Endodermal cell (in vitro differentiated cells): Measurements from ENCODE around the gene AFF3. TPM values are rescaled to one million over a fixed set of nuclear protein-coding genes. Genes with fewer than 3 reads are reported as not detected.

Experiments
- DNase-seq: peaks from one replicate; pipeline ENCODE4 v3.0.0-alpha.2; 2017
- H3K27ac ChIP-seq: 2 replicates; pipeline ENCODE4 v1.5.1; 2013; ENCODE audit warnings: mild to moderate bottlenecking, low read depth, low read length, moderate library complexity
- H3K27me3 ChIP-seq: 2 replicates; pipeline ENCODE4 v1.6.1; 2013; ENCODE audit warnings: mild to moderate bottlenecking, low read length, moderate library complexity; ENCODE audit not compliant: insufficient read depth, control insufficient read depth, poor library complexity, severe bottlenecking
- H3K36me3 ChIP-seq: 2 replicates; pipeline ENCODE4 v1.7.0; 2013; ENCODE audit warnings: mild to moderate bottlenecking, low read length, moderate library complexity; ENCODE audit not compliant: control insufficient read depth, insufficient read depth
- H3K4me1 ChIP-seq: one replicate; pipeline ENCODE4 v1.7.0; 2013; ENCODE audit warnings: low read length; ENCODE audit not compliant: control insufficient read depth, insufficient read depth
- H3K4me3 ChIP-seq: 2 replicates; pipeline ENCODE4 v1.5.1; 2013; ENCODE audit warnings: mild to moderate bottlenecking, low read length, moderate library complexity
- H3K9ac ChIP-seq: 2 replicates; pipeline ENCODE4 v1.6.1; 2013; ENCODE audit warnings: mild to moderate bottlenecking, low read length, moderate library complexity; ENCODE audit not compliant: poor library complexity, severe bottlenecking; ENCODE audit errors: extremely low read depth
- H3K9me3 ChIP-seq: 2 replicates; pipeline ENCODE4 v1.6.1; 2013; ENCODE audit warnings: mild to moderate bottlenecking, low read length, moderate library complexity; ENCODE audit not compliant: control insufficient read depth
- H3K27ac Mint-ChIP-seq: 2 replicates; pipeline ENCODE4 v1.8.0; 2020; ENCODE audit warnings: mixed read lengths
- H3K27me3 Mint-ChIP-seq: 2 replicates; pipeline ENCODE4 v1.8.0; 2021; ENCODE audit warnings: mild to moderate bottlenecking, mixed read lengths; ENCODE audit not compliant: insufficient read depth
- H3K36me3 Mint-ChIP-seq: 2 replicates; pipeline ENCODE4 v1.8.0; 2020; ENCODE audit warnings: low read depth, mixed read lengths
- H3K4me1 Mint-ChIP-seq: 2 replicates; pipeline ENCODE4 v1.8.0; 2020; ENCODE audit warnings: mixed read lengths
- H3K4me3 Mint-ChIP-seq: 2 replicates; pipeline ENCODE4 v1.8.0; 2020; ENCODE audit warnings: mild to moderate bottlenecking, moderate library complexity, mixed read lengths
- H3K9me3 Mint-ChIP-seq: 2 replicates; pipeline ENCODE4 v1.8.0; 2020; ENCODE audit warnings: mild to moderate bottlenecking, mixed read lengths
- WGBS, 2 experiments: methylation state at CpG; one replicate each; pipeline versions ENCODE4 v1.1.5 to v1.1.7; 2013; ENCODE audit warnings: missing lambda C conversion rate in 2 of 2, mixed read lengths in 1 of 2; ENCODE audit not compliant: insufficient coverage in 1 of 2, insufficient read length in 1 of 2; 5-methylcytosine and 5-hydroxymethylcytosine counted together
- total RNA-seq, 2 donors: library from RNA; stranded (reverse); fragmentation: NEBNext Ultra II Directional in 1 of 2; extraction: Animal tissue kit (Norgen Biotek cat#: 25700) in 1 of 2; gene quantifications; 2 replicates in 1 of 2; 3 replicates in 1 of 2; pipeline ENCODE4 v1.2.1, GENCODE V29; 2021
- TF ChIP-seq, protein P1 (sequence below): fragments of 200-600 bp; sonication (generic); conservative IDR thresholded peaks from 2 replicates; pipeline ENCODE4 v1.5.0; 2021; ENCODE audit warnings: antibody characterized with exemption, mild to moderate bottlenecking

AFF3 gene
- total RNA-seq, 2 donors from 2014 or later: 0.62 to 0.73 TPM

GRCh38 chr2:100042562-100042961, 99.8 kb downstream of the AFF3 start:
- 60% methylated on average over 3 of the region's 3 CpGs; no CpG with 5 or more reads in 1 of the 2 experiments for WGBS, 2 experiments
- no peak for DNase-seq
- no peak overlapping the region for H3K4me3 Mint-ChIP-seq
- TF ChIP-seq, protein P1, sequence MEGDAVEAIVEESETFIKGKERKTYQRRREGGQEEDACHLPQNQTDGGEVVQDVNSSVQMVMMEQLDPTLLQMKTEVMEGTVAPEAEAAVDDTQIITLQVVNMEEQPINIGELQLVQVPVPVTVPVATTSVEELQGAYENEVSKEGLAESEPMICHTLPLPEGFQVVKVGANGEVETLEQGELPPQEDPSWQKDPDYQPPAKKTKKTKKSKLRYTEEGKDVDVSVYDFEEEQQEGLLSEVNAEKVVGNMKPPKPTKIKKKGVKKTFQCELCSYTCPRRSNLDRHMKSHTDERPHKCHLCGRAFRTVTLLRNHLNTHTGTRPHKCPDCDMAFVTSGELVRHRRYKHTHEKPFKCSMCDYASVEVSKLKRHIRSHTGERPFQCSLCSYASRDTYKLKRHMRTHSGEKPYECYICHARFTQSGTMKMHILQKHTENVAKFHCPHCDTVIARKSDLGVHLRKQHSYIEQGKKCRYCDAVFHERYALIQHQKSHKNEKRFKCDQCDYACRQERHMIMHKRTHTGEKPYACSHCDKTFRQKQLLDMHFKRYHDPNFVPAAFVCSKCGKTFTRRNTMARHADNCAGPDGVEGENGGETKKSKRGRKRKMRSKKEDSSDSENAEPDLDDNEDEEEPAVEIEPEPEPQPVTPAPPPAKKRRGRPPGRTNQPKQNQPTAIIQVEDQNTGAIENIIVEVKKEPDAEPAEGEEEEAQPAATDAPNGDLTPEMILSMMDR: no peak
- H3K4me1 Mint-ChIP-seq: peaks cover 3% of the 10 kb centered on the region
- no peaks in the 10 kb centered on the region for H3K36me3 Mint-ChIP-seq
- Histone ChIP-seq H3K9ac (no peak overlapping the region), H3K27ac (peak overlapping the region; percentile 96), H3K9me3 (no peaks in the 10 kb centered on the region), H3K4me3 (no peak overlapping the region), H3K36me3 (no peaks in the 10 kb centered on the region), H3K4me1 (no peaks in the 10 kb centered on the region), H3K27me3 (no peaks in the 10 kb centered on the region)
- H3K9me3 Mint-ChIP-seq: no peaks in the 10 kb centered on the region
- H3K27me3 Mint-ChIP-seq: peaks cover 12% of the 10 kb centered on the region
- H3K27ac Mint-ChIP-seq: no peak overlapping the region

GRCh38 chr2:100041946-100042345, 100.4 kb downstream of the AFF3 start:
- Mint-ChIP-seq H3K27ac (peak overlapping the region; percentile 31), H3K4me1 (peaks cover 3% of the 10 kb centered on the region), H3K27me3 (peaks cover 12% of the 10 kb centered on the region), H3K9me3 (no peaks in the 10 kb centered on the region), H3K36me3 (no peaks in the 10 kb centered on the region), H3K4me3 (no peak overlapping the region)
- Histone ChIP-seq H3K9me3 (no peaks in the 10 kb centered on the region), H3K27me3 (no peaks in the 10 kb centered on the region), H3K36me3 (no peaks in the 10 kb centered on the region), H3K9ac (no peak overlapping the region), H3K4me3 (no peak overlapping the region), H3K4me1 (no peaks in the 10 kb centered on the region), H3K27ac (peak overlapping the region; percentile 96)
- TF ChIP-seq, protein P1: no peak
- DNase-seq: no peak
- WGBS, 2 experiments: 53 to 72% methylated on average over 11 to 12 of the region's 12 CpGs

- peak overlapping the region; percentile 96 for H3K27ac ChIP-seq
- H3K4me3 ChIP-seq: no peak overlapping the region
- no peak for DNase-seq
- WGBS, 2 experiments: 93 to 98% methylated on average over 2 to 4 of the region's 4 CpGs
- H3K27me3 ChIP-seq: no peaks in the 10 kb centered on the region
- no peaks in the 10 kb centered on the region for H3K9me3 ChIP-seq
- no peak overlapping the region for H3K27ac Mint-ChIP-seq
- no peak overlapping the region for H3K9ac ChIP-seq
- H3K4me1 Mint-ChIP-seq: peaks cover 3% of the 10 kb centered on the region
- no peak overlapping the region for H3K4me3 Mint-ChIP-seq
- H3K27me3 Mint-ChIP-seq: peaks cover 12% of the 10 kb centered on the region
- H3K9me3 Mint-ChIP-seq: no peaks in the 10 kb centered on the region
- no peaks in the 10 kb centered on the region for H3K36me3 Mint-ChIP-seq
- H3K36me3 ChIP-seq: no peaks in the 10 kb centered on the region
- TF ChIP-seq, protein P1: no peak
- no peaks in the 10 kb centered on the region for H3K4me1 ChIP-seq
Observed at GRCh38 chr2:100041385-100041784, 101.0 kb downstream of the AFF3 start.
